GM18508 (cell line): ENCODE measurements around the gene HBS1L.
A peak's percentile ranks its signal among the peaks of the same experiment; 100 is the strongest.

Experiments used
- ATAC-seq: cut with Tn5 transposase; IDR thresholded peaks from one replicate; pipeline ENCODE4 v1.9.1; 2021; ENCODE audit warnings: moderate number of reproducible peaks; ENCODE audit not compliant: insufficient read depth, unreplicated experiment

The HBS1L gene

GRCh38 chr6:135043364-135043763 lies 11.3 kb downstream of the HBS1L start:
- no peak for ATAC-seq

GRCh38 chr6:135038335-135038734 lies 16.3 kb downstream of the HBS1L start:
- ATAC-seq = no peak

- no peak for ATAC-seq
Measured at GRCh38 chr6:135037541-135037940, 17.1 kb downstream of the HBS1L start.

- ATAC-seq = no peak
Measured at GRCh38 chr6:135036731-135037420, 17.7 kb downstream of the HBS1L start.

GRCh38 chr6:135033238-135033637 lies 21.4 kb downstream of the HBS1L start:
- ATAC-seq = no peak

GRCh38 chr6:135030532-135031178 lies 24.0 kb downstream of the HBS1L start:
- ATAC-seq = peak; percentile 13

- peak; percentile 88 for ATAC-seq
Measured at GRCh38 chr6:135030056-135030473, 24.6 kb downstream of the HBS1L start.

GRCh38 chr6:135025775-135026174 lies 28.8 kb downstream of the HBS1L start:
- no peak for ATAC-seq

- no peak for ATAC-seq
Measured at GRCh38 chr6:135025175-135025574, 29.4 kb downstream of the HBS1L start.

GRCh38 chr6:135022050-135022697 lies 32.4 kb downstream of the HBS1L start:
- ATAC-seq = no peak

GRCh38 chr6:135021310-135022049 lies 33.1 kb downstream of the HBS1L start:
- ATAC-seq = no peak

GRCh38 chr6:135018941-135019340 lies 35.7 kb downstream of the HBS1L start:
- no peak for ATAC-seq

GRCh38 chr6:135018052-135018451 lies 36.6 kb downstream of the HBS1L start:
- no peak for ATAC-seq

- ATAC-seq = peak; percentile 84
Measured at GRCh38 chr6:135014353-135014832, 40.2 kb downstream of the HBS1L start.

GRCh38 chr6:135013211-135013610 lies 41.4 kb downstream of the HBS1L start:
- no peak for ATAC-seq

GRCh38 chr6:135012764-135013163 lies 41.9 kb downstream of the HBS1L start:
- ATAC-seq = no peak

- ATAC-seq = no peak
Measured at GRCh38 chr6:135012349-135012748, 42.3 kb downstream of the HBS1L start.

- no peak for ATAC-seq
Measured at GRCh38 chr6:135008941-135009290, 45.7 kb downstream of the HBS1L start.

GRCh38 chr6:135008072-135008940 lies 46.3 kb downstream of the HBS1L start:
- peak; percentile 89 for ATAC-seq

- no peak for ATAC-seq
Measured at GRCh38 chr6:135006386-135006914, 48.2 kb downstream of the HBS1L start.
